DMS79 (cell line): ENCODE measurements around the gene NANOS3.
A peak's percentile ranks its signal among the peaks of the same experiment; 100 is the strongest.

ENCODE experiments used
- DNase-seq: peaks from one replicate; lab custom pipeline; 2025; lab: John Stamatoyannopoulos, UW

NANOS3 gene

DNA sequence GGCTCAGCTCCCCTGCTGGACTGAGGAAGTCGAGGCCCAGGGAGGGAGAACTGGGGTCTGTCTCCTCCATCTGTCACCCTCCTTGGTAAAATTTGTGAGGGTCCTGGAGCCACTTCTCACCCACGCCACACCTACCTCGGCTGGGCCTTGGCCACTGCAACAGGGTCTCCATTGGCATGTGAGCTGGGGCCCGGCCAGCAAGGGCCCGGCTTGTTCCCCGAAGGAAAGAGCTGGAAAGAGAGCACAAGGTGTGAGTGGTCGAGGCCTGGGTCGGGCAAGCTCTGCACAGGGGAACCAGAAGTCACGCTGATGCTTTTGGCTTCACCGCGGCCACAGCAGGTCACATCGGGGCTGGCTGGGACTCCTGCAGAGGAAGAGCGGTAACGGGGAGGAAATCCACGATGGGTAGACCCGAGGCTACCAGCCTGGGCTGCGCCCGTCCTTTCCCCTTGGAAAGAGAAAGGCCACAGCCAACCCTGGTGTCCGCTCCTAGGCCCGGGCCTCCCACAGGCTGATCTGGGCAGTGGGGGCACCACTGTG is 9.0 kb downstream of the NANOS3 start:
- no peak for DNase-seq

DNA sequence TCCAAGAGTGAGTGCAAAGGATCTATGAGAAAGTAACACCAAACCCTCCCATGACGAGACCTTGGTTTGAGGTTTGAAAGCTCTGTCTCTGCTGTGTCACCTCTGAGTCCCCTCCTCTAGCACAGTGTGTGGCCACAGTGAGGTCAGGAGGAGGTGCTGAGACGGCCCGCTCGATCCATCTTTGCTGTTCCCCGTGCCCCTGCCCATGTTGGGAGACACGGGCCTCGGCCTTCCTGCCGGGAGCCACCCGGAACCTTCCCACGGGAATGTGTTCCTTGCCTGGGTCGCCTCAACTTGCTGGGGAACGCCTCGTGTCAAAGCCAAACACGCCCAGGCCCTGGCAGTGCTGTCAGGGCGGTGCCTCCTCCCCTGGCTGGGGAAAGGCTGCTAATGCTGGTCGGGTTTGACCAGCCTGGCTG is 10.1 kb downstream of the NANOS3 start:
- DNase-seq: no peak

DNA sequence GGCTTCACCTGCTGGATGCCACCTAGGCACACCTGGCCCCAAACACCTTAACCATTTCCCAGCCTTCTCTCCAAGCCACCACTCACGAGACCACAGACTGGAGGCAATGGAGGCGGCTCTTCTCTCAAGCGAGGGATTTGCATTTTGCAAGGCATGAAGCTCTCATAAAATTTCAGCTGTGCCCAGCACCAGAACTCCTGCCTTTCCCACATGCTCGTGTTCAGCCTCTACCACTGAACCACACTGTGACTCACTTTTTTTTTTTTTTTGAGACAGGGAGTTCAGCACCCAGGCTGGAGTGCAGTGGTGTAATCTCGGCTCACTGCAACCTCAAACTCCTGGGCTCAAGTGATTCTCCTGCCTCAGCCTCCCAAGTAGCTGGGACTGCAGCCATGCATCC is 10.6 kb downstream of the NANOS3 start:
- DNase-seq: no peak

- DNase-seq: no peak
Measured at GRCh38 chr19:13888281-13888680, 11.3 kb downstream of the NANOS3 start.

GRCh38 chr19:13890136-13890535 is 13.2 kb downstream of the NANOS3 start:
- DNase-seq: no peak

DNA sequence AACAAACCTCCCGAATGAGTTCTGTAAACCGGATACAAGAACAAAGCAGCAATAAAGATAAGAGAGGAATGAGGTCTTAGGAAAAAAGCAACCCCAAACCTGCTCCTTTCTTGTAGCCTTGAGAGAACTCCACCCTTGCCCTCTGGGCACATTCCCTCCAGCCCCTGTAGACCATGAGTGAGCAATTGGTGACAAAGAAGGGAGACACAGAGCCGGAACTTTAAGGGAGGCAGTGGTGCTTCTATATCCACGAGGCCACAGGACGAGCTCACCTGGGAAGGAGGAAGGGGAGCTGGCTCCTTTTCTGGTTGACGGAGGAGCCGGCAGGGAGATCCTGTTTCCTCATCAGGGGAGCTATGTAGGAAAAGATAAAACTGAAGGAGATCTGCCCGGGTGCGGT is 15.9 kb downstream of the NANOS3 start:
- DNase-seq: no peak

DNA sequence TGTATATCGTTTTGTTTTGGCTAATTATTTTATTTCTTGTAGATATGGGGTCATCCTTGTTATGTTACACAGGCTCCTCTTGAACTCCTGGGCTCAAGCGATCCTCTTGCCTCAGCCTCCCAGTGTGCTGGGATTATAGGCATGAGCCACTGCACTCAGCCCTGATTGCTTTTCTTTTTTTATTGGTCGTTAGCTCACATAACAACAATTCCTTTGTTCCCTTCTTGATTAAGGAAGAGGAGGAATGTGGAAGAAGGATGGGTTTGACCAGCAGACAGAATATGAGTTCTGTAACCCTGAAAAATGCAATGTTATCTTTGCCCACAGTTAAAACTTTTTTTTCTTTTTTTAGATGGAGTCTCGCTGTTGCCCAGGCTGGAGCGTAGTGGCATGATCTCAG is 17.6 kb downstream of the NANOS3 start:
- no peak for DNase-seq

- no peak for DNase-seq
Measured at GRCh38 chr19:13896227-13896626, 19.3 kb downstream of the NANOS3 start.

DNA sequence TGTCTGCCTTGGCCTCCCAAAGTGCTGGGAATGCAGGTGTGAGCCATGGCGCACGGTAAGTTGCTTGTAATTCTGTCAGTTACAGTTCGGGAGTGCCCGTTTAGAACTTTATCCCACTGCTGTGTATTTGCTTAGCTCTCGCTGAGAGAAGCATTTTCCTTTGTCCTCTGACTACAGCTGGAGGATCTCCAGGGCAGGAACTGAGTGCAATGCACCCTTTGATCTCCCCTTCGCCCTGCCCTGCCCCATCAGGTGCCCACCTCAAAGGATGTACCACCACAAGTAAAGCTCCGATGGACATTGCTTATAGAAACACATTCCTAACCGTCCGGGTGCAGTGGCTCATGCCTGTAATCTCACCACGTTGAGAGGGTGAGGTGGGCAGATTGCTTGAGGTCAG is 22.5 kb downstream of the NANOS3 start:
- DNase-seq: no peak

DNA sequence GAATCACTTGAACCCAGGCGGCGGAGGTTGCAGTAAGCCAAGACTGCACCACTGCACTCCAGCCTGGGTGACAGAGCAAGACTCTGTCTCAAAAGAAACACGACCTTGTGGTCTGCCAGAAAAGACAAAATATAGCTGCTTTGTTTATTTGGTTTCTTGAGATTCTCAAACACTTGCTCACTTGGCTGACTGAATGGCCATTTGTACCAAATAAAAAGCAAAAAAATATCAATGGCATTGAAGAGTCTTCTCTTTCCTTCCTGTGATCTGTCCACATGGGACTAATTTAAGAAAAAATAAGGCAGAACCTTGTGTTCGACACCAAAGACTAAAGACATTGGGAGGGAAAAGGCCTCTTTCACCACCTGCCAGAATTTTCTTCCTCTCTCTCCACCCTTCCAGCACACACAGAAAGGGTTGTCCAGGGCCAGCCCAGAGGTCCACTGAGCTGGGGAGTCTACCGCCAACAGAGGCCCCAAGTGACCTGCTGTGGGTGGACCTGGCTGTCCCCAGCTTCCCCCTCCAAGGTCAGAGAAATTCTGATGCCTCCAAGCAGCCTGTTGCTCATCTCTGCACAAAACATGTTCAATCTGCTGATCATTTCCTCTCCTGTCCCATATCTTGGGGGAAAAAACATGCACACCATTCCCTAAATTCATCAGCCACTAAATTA is 23.1 kb downstream of the NANOS3 start:
- DNase-seq: no peak

DNA sequence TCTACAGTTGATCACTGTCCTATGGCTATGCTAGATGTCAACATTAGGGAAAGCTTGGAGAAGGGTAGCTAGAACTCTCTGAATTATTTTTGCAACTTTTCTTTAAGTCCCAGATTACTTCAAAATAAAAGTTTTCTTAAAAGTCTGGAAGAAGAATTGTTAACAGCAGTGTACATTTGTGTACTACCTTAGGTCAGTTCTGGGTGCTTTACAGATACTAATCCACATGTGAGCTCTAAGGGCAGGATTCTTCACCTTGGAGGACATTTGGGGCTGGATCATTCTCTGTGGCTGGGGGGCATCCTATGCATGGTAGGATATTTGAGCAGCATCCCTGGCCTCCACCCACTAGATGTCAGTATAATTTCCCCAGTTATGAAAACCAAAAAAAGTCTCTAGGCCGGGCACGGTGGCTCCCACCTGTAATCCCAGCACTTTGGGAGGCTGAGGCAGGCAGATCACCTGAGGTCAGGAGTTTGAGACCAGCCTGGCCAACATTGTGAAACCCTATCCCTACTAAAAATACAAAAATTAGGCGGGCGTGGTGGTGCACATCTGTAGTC is 26.1 kb downstream of the NANOS3 start:
- no peak for DNase-seq

- DNase-seq: peak; percentile 84
Measured at GRCh38 chr19:13905634-13906520, 28.9 kb downstream of the NANOS3 start, which contains the start of the genes BRME1 and CC2D1A. Gene BRME1 (minus strand): TSS chr19:13906117. CDS start chr19:13904892, 1,225 bp downstream. Gene CC2D1A (plus strand): TSS chr19:13906201. CDS start chr19:13906442, 241 bp downstream.

- DNase-seq: no peak
Measured at GRCh38 chr19:13906521-13906904, 29.6 kb downstream of the NANOS3 start.

DNA sequence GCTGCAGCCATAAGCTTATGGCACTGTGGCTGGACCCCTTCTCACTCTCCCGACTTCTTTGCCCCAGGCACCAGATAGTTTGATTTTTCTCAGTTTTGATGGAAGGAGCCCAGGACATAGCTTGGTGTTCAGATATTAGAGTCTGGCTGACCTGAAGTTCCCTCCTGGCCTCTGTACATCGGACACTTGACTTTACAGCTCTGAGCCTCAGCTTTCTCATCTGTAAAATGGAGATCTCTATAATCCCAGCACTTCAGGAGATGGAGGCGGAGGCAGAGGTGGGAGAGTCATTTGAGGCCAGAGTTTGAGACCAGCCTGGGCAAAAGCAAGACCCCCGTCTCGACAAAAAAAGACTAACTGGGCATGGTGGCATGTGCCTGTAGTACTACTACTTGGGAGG is 30.0 kb downstream of the NANOS3 start:
- no peak for DNase-seq

- DNase-seq: no peak
Measured at GRCh38 chr19:13908674-13909073, 31.7 kb downstream of the NANOS3 start.

DNA sequence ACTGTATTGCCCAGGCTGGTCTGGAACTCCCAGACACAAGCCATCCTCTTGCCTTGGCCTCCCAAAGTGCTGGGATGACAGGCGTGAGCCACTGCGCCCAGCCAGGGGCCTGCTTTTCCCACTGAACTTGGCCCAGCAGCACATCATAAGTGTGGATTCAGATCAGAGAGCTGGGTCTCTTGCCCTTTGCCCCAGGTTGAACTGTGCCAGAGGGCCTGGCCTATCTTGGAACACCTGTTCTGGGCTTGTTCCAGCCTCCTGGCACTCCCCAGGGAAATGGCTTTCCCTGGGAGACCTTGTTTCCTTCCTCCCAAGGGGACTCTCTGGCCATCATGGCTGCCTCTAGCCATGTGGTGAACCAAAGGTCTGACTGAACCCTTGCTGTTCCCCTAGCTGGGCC is 32.5 kb downstream of the NANOS3 start:
- no peak for DNase-seq

GRCh38 chr19:13913352-13913751 is 36.4 kb downstream of the NANOS3 start:
- no peak for DNase-seq

DNA sequence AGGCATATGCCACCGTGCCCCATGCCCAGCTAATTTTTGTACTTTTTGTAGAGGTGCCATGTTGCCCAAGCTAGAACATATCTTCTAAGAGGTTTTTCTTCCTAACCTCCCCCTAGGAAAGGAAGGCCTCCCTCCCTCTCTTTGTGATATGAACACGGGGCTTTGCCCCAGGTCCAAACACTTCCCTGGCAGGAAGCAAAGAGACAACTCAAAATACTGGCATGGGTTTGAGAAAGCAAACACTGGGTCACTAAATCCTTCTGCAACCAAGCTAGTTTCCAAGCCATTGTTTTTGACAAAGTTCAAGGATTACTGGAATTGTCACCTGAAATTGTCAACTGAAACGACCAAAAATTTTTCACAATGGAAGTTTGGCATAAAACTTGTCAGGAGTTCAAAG is 37.8 kb downstream of the NANOS3 start:
- no peak for DNase-seq

DNA sequence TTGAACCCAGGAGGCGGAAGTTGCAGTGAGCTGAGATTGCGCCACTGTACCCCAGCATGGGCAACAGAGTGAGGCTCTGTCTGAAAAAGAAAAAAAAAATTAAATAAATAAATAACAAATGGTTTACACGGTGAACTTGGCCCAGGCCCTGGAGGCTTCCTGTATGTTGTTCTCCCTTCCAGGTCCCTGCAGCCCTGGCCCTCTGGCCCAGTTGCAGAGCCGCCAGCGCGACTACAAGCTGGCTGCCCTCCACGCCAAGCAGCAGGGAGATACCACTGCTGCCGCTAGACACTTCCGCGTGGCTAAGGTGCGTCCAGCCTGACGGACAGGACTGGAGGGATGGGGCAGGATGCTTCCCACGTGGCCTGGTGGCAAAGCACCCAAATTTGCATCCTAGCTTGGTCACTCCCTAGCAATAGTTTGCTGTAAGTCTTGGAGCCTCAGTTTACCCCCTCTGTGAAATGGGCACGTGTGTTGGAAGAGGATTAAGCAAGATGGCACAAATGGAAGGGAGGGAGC is 41.0 kb downstream of the NANOS3 start:
- DNase-seq: no peak

DNA sequence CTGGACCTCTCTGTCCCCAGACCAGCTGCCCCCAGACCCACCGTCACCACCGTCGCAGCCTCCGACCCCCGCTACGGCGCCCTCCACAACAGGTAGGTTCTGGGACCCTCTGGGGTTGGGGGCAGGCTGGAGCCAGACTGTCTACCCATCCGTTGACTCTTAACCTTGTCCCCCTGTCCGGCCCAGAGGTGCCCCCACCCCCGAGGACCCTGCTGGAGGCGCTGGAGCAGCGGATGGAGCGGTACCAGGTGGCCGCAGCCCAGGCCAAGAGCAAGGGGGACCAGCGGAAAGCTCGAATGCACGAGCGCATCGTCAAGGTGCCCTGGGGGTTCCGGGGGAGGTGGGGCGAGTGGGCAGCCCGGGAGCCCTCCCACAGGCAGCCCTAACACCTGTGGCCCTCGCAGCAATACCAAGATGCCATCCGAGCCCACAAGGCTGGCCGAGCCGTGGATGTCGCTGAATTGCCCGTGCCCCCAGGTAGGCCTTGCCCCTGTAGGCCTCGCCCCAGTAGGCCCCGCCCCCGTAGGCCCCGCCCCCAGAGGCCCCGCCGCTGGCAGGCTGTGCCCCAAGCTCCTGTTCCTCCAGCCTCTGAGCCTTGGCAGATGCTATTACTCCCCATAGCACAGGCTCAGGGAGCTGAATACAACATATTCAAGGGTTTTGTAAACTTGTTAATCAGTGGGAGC is 41.9 kb downstream of the NANOS3 start:
- DNase-seq: no peak

- no peak for DNase-seq
Measured at GRCh38 chr19:13920524-13920923, 43.6 kb downstream of the NANOS3 start.
